ENCODE measurements around the gene POLR2J3.
"Not testable (repeated sequence)": the region's sequence is repeated elsewhere in the genome, so short reads cannot be mapped to it uniquely, and the experiment has no call there.

Gene POLR2J3

DNA sequence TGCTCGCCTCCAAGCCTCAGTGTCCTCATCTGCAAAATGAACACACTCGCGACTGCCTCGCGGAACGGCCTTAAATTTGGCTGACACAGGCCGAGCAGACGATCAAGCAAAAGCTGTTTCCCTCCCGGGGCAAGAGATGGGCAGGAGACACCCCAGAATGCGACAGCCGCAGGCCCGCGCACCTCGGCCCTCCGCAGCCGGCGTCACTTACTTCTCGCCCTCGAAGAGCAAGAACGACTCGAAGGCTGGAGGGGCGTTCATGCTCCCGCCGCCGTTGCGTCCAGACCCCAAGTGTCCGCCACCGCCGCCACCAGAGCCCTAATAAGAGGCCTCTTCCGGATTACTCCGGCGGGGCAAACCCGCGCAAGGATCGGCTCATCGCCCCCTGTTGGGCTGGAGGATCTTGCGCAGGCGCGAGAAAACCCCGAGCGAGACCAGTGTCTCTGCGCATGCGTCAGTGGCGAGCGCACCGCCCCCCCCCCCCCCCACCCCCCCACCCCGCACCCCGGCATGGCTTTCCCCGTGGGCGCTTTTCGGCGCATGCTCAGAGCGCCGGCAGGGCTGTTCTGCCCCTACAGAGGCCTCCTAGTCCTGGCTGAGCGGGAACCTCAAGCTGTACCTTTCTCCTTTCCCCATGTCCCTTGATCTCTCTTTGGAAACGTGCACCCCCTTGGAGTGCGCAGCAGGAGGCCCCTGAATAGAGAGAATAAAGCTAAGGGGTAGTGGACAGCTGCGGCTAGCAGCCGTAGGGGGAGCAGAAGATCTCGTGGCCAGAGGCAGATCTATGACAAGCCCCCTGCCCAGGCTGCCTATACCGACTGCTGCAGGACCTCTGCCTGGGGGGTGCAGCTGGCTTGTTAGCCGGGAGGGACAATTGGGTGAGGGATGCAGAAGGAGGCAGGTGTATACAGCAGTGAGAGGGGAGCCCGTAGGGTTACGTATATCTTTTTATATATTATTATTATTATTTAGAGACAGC lies at the start of gene POLR2J3:
Gene POLR2J3 (minus strand): TSS at position 323 of the 979 bp plus-strand sequence. CDS start 62 bp downstream, at position 261.
- peak; percentile 100 for DNase-seq

GRCh38 chr7:102618122-102618521 lies 45.7 kb upstream of the POLR2J3 start:
- not testable (repeated sequence) for DNase-seq

DNA sequence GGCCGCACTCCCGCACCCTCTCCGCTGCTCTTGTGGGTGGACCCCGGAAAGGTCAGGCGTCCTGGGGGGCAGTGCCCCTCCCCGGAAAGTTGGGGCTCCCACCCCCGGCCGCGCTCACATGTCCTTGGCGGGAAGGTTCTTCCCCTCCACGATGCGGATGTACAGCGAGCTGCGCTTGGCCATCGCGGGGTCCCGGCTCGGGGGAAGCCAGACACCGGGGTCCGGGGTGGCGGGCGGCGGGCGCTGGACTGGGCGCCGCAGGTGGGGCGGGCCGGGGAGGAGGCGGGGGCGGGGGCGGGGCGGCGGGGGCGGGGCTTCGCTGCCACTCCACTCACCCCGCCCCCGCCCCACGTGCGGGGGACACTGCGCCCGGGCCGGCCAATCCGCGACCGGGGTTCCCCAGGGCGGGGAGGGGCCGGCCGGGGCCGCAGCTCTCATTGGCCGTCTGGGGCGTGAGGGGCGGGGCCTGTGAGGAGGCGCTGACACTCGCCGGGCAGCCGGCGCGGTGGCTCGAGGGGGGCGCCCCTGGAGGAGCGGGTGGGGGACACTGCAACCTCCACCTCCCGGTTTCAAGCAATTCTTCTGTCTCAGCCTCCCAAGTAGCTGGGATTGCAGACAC lies 44.2 kb upstream of the POLR2J3 start, which contains the start of gene RASA4:
Gene RASA4 (minus strand): TSS at position 250 of the 619 bp plus-strand sequence. CDS start 67 bp downstream, at position 183.
- not testable (repeated sequence) for DNase-seq

DNA sequence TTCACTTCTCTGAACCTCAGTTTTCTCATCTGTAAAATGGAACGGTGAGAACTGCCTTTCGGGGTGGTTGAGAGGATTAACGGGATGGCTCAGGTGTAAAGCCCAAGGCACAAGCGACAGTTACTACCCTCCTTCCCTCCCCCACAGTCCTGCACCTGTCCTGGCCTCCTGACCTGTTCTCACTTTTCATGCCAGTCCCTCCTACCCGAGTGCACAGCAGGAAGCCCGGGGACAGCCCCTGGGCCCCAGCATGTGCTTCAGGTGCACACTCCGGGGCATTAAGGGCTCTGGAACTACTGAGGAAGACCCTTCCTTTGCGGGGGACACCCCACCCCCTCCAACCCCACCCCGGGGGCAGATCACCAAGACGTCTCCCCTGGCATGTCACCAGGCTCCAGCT lies 43.5 kb upstream of the POLR2J3 start:
- not testable (repeated sequence) for DNase-seq

- not testable (repeated sequence) for DNase-seq
These were observed 42.5 kb upstream of the POLR2J3 start for GRCh38 chr7:102614873-102615272.

DNA sequence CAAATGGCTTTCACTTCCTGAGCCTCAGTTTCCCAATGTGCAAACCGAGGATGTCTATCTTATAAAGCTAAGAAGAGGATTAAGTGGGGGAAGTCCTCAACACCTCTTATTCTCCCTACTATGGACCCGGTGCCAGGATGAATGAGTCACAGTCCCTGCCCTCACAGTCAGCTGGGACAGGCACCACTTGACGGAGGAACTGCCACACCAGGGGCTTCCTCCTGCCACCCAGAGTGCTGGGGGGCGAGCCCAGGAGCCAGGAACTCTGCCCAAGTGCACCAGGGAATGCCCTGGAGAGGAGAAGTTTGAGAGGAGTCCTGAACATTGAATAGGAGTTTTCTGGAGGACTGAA lies 41.9 kb upstream of the POLR2J3 start:
- not testable (repeated sequence) for DNase-seq

- DNase-seq: not testable (repeated sequence)
These were observed 41.4 kb upstream of the POLR2J3 start for GRCh38 chr7:102613575-102614345.

- DNase-seq: not testable (repeated sequence)
These were observed 39.4 kb upstream of the POLR2J3 start for GRCh38 chr7:102611675-102612325.

DNA sequence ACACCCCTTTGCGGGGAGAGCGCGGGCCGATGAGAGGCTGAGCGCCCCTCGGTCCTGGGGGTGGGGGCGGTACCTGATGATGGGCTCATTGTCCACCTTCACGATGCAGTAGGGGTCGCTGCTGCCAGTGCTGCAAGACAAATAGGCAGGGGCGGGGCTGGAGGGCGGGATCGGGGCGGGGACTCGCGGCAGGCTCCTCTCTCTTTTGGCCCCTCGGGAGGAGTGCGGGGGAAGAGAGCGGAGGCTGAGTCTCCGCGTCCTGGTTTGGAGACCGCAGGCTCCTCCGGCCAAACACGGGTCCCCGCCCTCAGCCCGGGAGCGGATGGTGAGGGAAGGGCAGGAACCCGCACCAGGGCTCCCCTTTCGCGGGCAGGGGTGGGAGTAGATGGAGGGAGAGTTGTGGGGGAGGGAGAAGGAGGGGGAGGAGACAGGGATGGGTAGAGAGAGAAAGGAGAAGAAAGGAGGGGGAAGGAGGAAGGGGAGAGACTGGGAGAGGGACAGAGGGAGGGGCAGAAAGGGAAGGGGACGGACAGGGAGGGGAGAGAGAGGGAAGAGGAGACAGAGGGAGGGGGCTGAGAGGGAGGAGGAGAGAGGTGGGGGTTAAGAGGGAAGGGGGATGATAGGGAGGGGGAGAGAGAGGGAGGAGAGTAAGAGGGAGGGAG lies 38.8 kb upstream of the POLR2J3 start:
- not testable (repeated sequence) for DNase-seq

DNA sequence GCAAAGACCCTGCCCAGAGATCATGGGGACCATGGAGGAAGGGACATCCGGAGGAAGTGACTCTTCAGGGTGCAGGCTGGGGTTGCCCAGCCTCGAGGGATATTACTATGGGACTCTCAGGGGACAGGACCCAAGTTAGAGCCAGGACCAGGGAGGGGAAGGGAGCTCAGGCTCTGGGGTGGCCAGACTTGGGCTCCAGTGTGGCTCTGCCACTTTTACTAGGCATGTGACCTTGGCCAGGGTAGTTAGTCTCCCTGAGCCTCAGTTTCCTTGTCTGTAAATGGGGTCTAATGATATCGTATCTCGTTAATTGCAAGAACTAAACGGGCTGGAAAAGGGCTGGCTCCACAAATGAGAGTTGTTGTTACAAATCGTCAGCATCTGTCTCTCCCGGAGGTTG lies 38.1 kb upstream of the POLR2J3 start:
- DNase-seq: not testable (repeated sequence)

DNA sequence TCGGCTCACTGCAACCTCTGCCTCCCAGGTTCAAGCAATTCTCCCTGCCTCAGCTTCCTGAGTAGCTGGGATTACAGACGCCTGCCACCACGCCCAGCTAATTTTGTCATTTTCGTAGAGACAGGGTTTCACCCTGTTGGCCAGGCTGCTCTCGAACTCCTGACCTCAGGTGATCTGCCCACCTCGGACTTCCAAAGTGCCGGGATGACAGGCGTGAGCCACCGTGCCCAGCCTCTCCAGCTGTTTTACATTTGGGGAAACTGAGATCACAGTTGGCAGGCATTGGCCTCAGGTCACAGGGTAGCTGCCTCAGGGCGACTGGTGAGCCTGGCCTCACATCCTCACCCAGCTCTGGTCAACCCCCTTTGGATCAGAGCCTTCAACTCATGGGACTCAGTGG lies 37.4 kb upstream of the POLR2J3 start:
- DNase-seq: not testable (repeated sequence)

- not testable (repeated sequence) for DNase-seq
These were observed 34.5 kb upstream of the POLR2J3 start for GRCh38 chr7:102606848-102607247.

DNA sequence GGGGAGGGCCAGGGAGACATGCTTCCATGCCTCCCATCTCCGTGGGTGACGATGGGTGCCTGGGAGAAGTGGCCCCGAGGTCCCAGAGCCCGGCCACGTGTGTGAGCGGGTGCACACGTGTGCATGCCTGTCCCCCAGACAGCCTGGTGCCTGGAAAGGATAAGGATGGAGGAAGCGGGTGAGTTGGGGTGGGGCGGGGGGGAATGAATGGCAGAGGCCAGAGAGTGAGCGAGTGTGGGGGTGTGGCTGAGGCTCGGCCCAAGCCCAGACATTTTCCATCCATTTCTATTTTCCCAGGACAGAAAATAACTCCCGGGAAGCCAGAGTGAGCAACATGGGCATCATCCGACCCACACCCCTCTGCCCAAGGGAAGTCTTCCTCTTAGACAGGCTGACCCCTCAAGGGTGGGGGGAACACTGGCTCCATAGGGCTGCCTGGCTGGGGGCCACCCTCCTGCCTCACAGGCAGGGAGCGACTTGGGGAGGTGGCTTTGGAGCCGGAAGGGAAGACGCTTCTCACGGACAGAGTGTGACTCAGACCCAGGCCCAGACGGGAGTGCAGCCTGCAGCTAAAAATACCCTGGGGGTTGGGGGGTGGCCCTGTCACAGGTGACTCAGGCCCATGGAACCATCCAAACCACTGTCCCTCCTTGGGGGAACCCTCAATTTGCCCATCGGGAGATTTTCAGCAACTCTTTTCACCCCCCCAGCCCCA lies 32.2 kb upstream of the POLR2J3 start:
- DNase-seq: not testable (repeated sequence)

DNA sequence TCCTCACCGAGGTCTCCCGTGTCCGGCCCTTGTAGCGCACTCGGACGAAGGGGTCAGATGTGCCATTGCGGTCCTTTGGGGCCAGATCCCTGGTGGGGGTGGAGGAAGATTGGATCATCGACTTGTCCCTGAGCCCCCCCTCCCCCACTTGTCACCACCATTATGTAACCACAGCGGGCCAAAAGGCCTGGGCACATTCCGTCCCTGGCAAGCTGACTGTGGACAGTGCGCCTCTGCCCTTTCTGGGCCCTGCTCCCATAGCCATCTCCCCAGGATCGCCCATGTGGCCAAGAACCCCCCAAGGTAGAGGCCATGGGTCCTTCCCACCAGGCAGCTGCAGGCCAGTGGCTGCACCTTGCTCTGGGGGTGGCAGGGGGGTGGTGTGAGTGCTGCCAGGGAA lies 29.9 kb upstream of the POLR2J3 start:
- not testable (repeated sequence) for DNase-seq

DNA sequence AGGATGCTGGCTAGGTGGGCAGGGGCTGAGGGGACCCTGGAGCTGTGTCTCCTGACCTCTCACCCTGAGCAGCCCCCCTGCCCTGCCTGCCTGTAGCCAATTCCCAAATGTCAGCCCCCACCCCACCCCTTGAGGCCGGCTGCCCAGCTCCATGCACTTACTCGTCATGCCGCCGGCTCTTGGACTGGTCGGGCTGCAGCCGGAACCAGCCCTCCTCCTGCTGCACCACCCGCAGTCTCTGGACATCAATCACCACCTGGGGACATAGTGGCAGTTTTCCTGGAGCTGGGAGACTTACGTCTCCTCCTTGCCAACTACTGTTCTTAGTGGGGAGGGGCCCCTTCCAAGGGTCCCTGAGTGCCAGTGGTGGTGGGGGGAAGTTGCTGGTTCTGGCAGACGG lies 27.3 kb upstream of the POLR2J3 start:
- DNase-seq: not testable (repeated sequence)

- DNase-seq: not testable (repeated sequence)
These were observed 23.7 kb upstream of the POLR2J3 start for GRCh38 chr7:102596036-102596435.

GRCh38 chr7:102593637-102594334 lies 21.4 kb upstream of the POLR2J3 start:
- DNase-seq: not testable (repeated sequence)

DNA sequence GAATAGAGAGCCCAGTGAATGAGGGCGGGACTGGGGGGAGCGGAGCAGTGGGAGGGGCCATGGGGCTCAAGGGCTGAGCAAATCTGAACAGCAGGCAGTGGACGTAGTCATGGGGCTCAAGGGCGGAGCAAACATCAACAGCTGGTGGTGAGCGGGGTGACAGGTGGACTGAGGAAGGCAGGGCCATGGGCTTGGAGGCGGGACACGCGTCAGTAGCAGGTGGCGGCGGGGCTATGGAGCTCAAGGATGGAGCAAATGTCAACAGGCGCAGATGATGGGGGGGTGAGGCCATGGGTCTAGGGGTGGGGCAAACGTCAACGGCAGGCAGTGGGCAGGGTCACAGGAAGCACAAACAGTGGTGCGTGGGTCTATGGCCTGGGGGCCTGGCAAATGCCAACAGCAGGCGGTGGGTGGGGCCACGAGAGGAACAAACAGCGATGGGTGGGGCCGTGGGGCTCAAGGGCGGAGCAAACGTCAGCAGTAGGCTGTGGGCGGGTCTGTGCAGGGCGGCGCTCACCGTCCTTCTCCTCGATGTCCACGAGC lies 20.2 kb upstream of the POLR2J3 start:
- DNase-seq: not testable (repeated sequence)

DNA sequence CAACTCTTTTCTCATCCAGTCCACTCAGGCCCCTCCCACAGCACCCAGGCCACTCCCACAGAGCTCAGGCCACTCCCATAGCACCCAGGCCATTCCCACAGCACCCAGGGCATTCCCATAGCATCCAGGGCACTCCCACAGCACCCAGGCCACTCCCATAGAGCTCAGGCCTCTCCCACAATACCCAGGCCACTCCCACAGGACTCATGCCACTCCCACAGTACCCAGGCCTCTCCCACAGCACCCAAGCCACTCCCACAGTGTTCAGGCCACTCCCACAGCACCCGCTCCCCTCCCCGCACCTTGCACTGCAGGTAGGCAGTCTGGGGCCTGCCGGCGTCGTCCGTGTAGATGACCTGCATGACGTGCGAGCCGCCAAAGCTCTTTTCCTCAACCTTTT lies 17.5 kb upstream of the POLR2J3 start:
- DNase-seq: not testable (repeated sequence)

DNA sequence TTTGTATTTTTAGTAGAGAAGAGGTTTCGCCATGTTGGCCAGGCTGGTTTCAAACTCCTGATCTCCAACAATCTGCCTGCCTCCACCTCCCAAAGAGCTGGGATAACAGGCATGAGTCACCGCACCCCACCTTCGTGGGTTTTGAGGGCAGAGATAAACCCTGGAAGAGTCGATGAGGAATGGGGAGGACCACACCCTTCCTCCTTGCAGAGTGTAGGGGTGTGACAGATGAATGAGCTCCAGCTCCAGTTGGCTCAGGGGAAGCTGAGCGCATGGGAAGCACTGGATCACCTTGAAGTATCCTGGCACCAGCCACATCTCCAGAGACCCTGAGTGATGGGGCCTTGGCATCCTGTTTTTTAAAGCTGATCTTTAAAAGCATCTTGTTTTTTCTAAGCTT lies 11.1 kb upstream of the POLR2J3 start:
- DNase-seq: not testable (repeated sequence)
